Measurements from ENCODE around the gene TSPAN32.

GRCh38 chr11:2272946-2273280 is 28.9 kb upstream of the TSPAN32 start:
- no peak for TF ChIP-seq GABPA (IDR thresholded peaks at IDR 0.05; ENCODE audit: low read depth)
- TF ChIP-seq CTCF (IDR thresholded peaks at IDR 0.05; ENCODE audit: insufficient read depth, low read length), result no peak
- TF ChIP-seq POLR2AphosphoS5 (IDR thresholded peaks at IDR 0.05; ENCODE audit: low read depth), result no peak
- no peak for TF ChIP-seq REST (IDR thresholded peaks at IDR 0.05; ENCODE audit: insufficient replicate concordance, low read depth)
- TF ChIP-seq SPI1 (IDR thresholded peaks at IDR 0.05; ENCODE audit: borderline replicate concordance, low read depth), result no peak
